ENCODE data around the gene GGTA1. TPM values are rescaled to one million over a fixed set of nuclear protein-coding genes. Genes with fewer than 3 reads are reported as not detected.

The GGTA1 gene
- total RNA-seq, 4 donors from 2014 or later: 5.8 to 8.6 (median 6.5) TPM

GRCh38 chr9:121473229-121473628 lies 26.4 kb downstream of the GGTA1 start:
- H3K4me3 ChIP-seq: no peak overlapping the region
- no peaks in the 10 kb centered on the region for H3K27me3 ChIP-seq
- WGBS: 47% methylated on average over 6 of the region's 6 CpGs
- TF ChIP-seq CTCF (IDR thresholded peaks at IDR 0.05) (no peak), POLR2AphosphoS5 (IDR thresholded peaks at IDR 0.05) (no peak), POLR2A (IDR thresholded peaks at IDR 0.05) (no peak), EP300 (IDR thresholded peaks at IDR 0.05) (no peak)
- no peak for DNase-seq (ENCODE audit: low spot score in 2 of 2)
- peaks cover 8% of the 10 kb centered on the region for H3K4me1 ChIP-seq
- H3K9me3 ChIP-seq: no peaks in the 10 kb centered on the region
- H3K36me3 ChIP-seq: no peaks in the 10 kb centered on the region
- H3K27ac ChIP-seq: no peak overlapping the region

GRCh38 chr9:121472446-121472845 lies 27.2 kb downstream of the GGTA1 start:
- Histone ChIP-seq H3K4me3 (no peak overlapping the region), H3K36me3 (no peaks in the 10 kb centered on the region), H3K27me3 (no peaks in the 10 kb centered on the region), H3K9me3 (no peaks in the 10 kb centered on the region), H3K4me1 (peaks cover 5% of the 10 kb centered on the region), H3K27ac (no peak overlapping the region)
- WGBS: 56% methylated on average over 5 of the region's 5 CpGs
- TF ChIP-seq EP300 (IDR thresholded peaks at IDR 0.05): no peak
- TF ChIP-seq CTCF (IDR thresholded peaks at IDR 0.05): no peak
- DNase-seq (ENCODE audit: low spot score in 2 of 2): no peak

- H3K9me3 ChIP-seq: no peaks in the 10 kb centered on the region
- H3K36me3 ChIP-seq: no peaks in the 10 kb centered on the region
- H3K27me3 ChIP-seq: no peaks in the 10 kb centered on the region
- H3K27ac ChIP-seq: no peak overlapping the region
- WGBS: 81% methylated on average over 1 of the region's 1 CpG
- no peak overlapping the region for H3K4me3 ChIP-seq
- DNase-seq (ENCODE audit: low spot score in 2 of 2): no peak
- peaks cover 15% of the 10 kb centered on the region for H3K4me1 ChIP-seq
- TF ChIP-seq POLR2AphosphoS5 (IDR thresholded peaks at IDR 0.05): no peak
- TF ChIP-seq EP300 (IDR thresholded peaks at IDR 0.05): no peak
- no peak for TF ChIP-seq POLR2A (IDR thresholded peaks at IDR 0.05)
- no peak for TF ChIP-seq CTCF (IDR thresholded peaks at IDR 0.05)
Measured at GRCh38 chr9:121466142-121466541, 33.5 kb downstream of the GGTA1 start.

- peak in 1 of 3 donors; percentile 69 for TF ChIP-seq POLR2AphosphoS5 (IDR thresholded peaks at IDR 0.05)
- TF ChIP-seq POLR2A (IDR thresholded peaks at IDR 0.05): no peak
- DNase-seq (ENCODE audit: low spot score in 2 of 2): no peak
Measured at GRCh38 chr9:121464968-121465367, 34.7 kb downstream of the GGTA1 start.

GRCh38 chr9:121463026-121463807 lies 36.4 kb downstream of the GGTA1 start:
- Histone ChIP-seq H3K4me3 (no peak overlapping the region), H3K27ac (no peak overlapping the region), H3K9me3 (no peaks in the 10 kb centered on the region), H3K36me3 (no peaks in the 10 kb centered on the region), H3K27me3 (no peaks in the 10 kb centered on the region), H3K4me1 (peaks cover 15% of the 10 kb centered on the region)
- TF ChIP-seq POLR2AphosphoS5 (IDR thresholded peaks at IDR 0.05) (no peak), CTCF (IDR thresholded peaks at IDR 0.05) (peak; percentile 25 to 70), EP300 (IDR thresholded peaks at IDR 0.05) (no peak)
- no peak for DNase-seq (ENCODE audit: low spot score in 2 of 2)
- 41% methylated on average over 10 of the region's 10 CpGs for WGBS

More at GRCh38 chr9:121464968-121465367, 34.7 kb downstream of the GGTA1 start:
- no peaks in the 10 kb centered on the region for H3K27me3 ChIP-seq
- H3K36me3 ChIP-seq: no peaks in the 10 kb centered on the region
- no peaks in the 10 kb centered on the region for H3K9me3 ChIP-seq
- no peak overlapping the region for H3K4me3 ChIP-seq
- 55% methylated on average over 4 of the region's 4 CpGs for WGBS
- peaks cover 15% of the 10 kb centered on the region for H3K4me1 ChIP-seq
- no peak overlapping the region for H3K27ac ChIP-seq
